ENCODE data around the gene PRKCZ. TPM values are rescaled to one million over a fixed set of nuclear protein-coding genes. Genes with fewer than 3 reads are reported as not detected.

Gene PRKCZ
- total RNA-seq, 2 experiments from 2014 or later: 8.0 to 10.0 TPM

- POLR2A ChIA-PET: interaction anchor here (0.7 kb wide), 1 partner anchor 131 kb away, joined by 6 read pairs; no protein-coding TSS in a partner anchor
- intact Hi-C loops (cut with micrococcal nuclease; ENCODE audit: unreplicated experiment): loop anchor here (5.0 kb wide), 1 partner anchor 103 kb away; no protein-coding TSS in a partner anchor
- Histone ChIP-seq H3K9me3 (ENCODE audit: low read length) (no peaks in the 10 kb centered on the region), H3K4me1 (ENCODE audit: insufficient read depth, low read length, poor library complexity, severe bottlenecking) (peaks cover 8% of the 10 kb centered on the region), H3K4me2 (ENCODE audit: low read length) (no peak overlapping the region), H3K36me3 (ENCODE audit: insufficient read depth, low read length) (no peaks in the 10 kb centered on the region), H3K79me2 (ENCODE audit: insufficient read depth, low read depth, low read length) (no peaks in the 10 kb centered on the region), H4K20me1 (ENCODE audit: insufficient read depth, low read length) (no peaks in the 10 kb centered on the region), H3K4me3 (ENCODE audit: low read depth, low read length, poor library complexity, severe bottlenecking) (no peak overlapping the region), H2AFZ (ENCODE audit: low read length) (no peak overlapping the region), H3K27ac (ENCODE audit: low read depth, low read length, poor library complexity, severe bottlenecking) (no peak overlapping the region), H3K9me2 (ENCODE audit: insufficient read depth, low read length) (no peaks in the 10 kb centered on the region)
- no TSS peak for BruUV-seq (replicated peaks)
- TF ChIP-seq EZH2phosphoT487 (IDR thresholded peaks at IDR 0.05; ENCODE audit: borderline replicate concordance, low read depth, low read length): no peak
- no peak for TF ChIP-seq CTCF (conservative IDR thresholded peaks at IDR 0.05; ENCODE audit: low read length)
- DNase-seq (ENCODE audit: low spot score): no peak
- CTCF ChIA-PET (ENCODE audit: unreplicated experiment): no interaction called here
Measured at GRCh38 chr1:2199042-2199810, 149.0 kb downstream of the PRKCZ start.

GRCh38 chr1:2200308-2200943 lies 150.2 kb downstream of the PRKCZ start:
- Histone ChIP-seq H3K79me2 (ENCODE audit: insufficient read depth, low read depth, low read length) (no peaks in the 10 kb centered on the region), H3K36me3 (ENCODE audit: insufficient read depth, low read length) (no peaks in the 10 kb centered on the region), H4K20me1 (ENCODE audit: insufficient read depth, low read length) (no peaks in the 10 kb centered on the region), H2AFZ (ENCODE audit: low read length) (no peak overlapping the region), H3K9me2 (ENCODE audit: insufficient read depth, low read length) (no peaks in the 10 kb centered on the region), H3K4me3 (ENCODE audit: low read depth, low read length, poor library complexity, severe bottlenecking) (no peak overlapping the region), H3K27ac (ENCODE audit: low read depth, low read length, poor library complexity, severe bottlenecking) (no peak overlapping the region), H3K4me2 (ENCODE audit: low read length) (no peak overlapping the region), H3K9me3 (ENCODE audit: low read length) (no peaks in the 10 kb centered on the region), H3K4me1 (ENCODE audit: insufficient read depth, low read length, poor library complexity, severe bottlenecking) (peaks cover 11% of the 10 kb centered on the region)
- TF ChIP-seq EZH2phosphoT487 (IDR thresholded peaks at IDR 0.05; ENCODE audit: borderline replicate concordance, low read depth, low read length) (no peak), CTCF (conservative IDR thresholded peaks at IDR 0.05; ENCODE audit: low read length) (no peak)
- intact Hi-C loops (cut with micrococcal nuclease; ENCODE audit: unreplicated experiment): no loop called here
- no TSS peak for BruUV-seq (replicated peaks)
- DNase-seq (ENCODE audit: low spot score): no peak
- POLR2A ChIA-PET: interaction anchor here (0.6 to 0.7 kb wide), 2 partner anchors 11 to 130 kb away, joined by 3 to 6 read pairs; no protein-coding TSS in a partner anchor
- CTCF ChIA-PET (ENCODE audit: unreplicated experiment): no interaction called here

GRCh38 chr1:2201062-2201461 lies 150.9 kb downstream of the PRKCZ start:
- intact Hi-C loops (cut with micrococcal nuclease; ENCODE audit: unreplicated experiment): no loop called here
- Histone ChIP-seq H3K9me3 (ENCODE audit: low read length) (no peaks in the 10 kb centered on the region), H2AFZ (ENCODE audit: low read length) (no peak overlapping the region), H4K20me1 (ENCODE audit: insufficient read depth, low read length) (no peaks in the 10 kb centered on the region), H3K79me2 (ENCODE audit: insufficient read depth, low read depth, low read length) (no peaks in the 10 kb centered on the region), H3K4me1 (ENCODE audit: insufficient read depth, low read length, poor library complexity, severe bottlenecking) (peaks cover 15% of the 10 kb centered on the region), H3K27ac (ENCODE audit: low read depth, low read length, poor library complexity, severe bottlenecking) (no peak overlapping the region), H3K4me3 (ENCODE audit: low read depth, low read length, poor library complexity, severe bottlenecking) (no peak overlapping the region), H3K9me2 (ENCODE audit: insufficient read depth, low read length) (no peaks in the 10 kb centered on the region), H3K36me3 (ENCODE audit: insufficient read depth, low read length) (no peaks in the 10 kb centered on the region), H3K4me2 (ENCODE audit: low read length) (no peak overlapping the region)
- POLR2A ChIA-PET: no interaction called here
- CTCF ChIA-PET (ENCODE audit: unreplicated experiment): no interaction called here
- DNase-seq (ENCODE audit: low spot score): no peak
- BruUV-seq (replicated peaks): no TSS peak
- no peak for TF ChIP-seq CTCF (conservative IDR thresholded peaks at IDR 0.05; ENCODE audit: low read length)
